ENCODE data around the gene TMEM207. TPM values are rescaled to one million over a fixed set of nuclear protein-coding genes. Genes with fewer than 3 reads are reported as not detected.

The TMEM207 gene
- total RNA-seq, 1 experiment from 2014 or later, result not detected

GRCh38 chr3:190399677-190400076, 50.0 kb downstream of the TMEM207 start:
- H3K4me3 ChIP-seq (replicated peaks in 1 of 2; ENCODE audit: low read depth in 1 of 2, low read length in 2 of 2), result no peak overlapping the region
- POLR2A ChIA-PET, result no interaction called here
- no peak overlapping the region for H3K27ac ChIP-seq (ENCODE audit: low read depth, low read length)

More at GRCh38 chr3:190399677-190400076, 50.0 kb downstream of the TMEM207 start:
- no peaks in the 10 kb centered on the region for H3K36me3 ChIP-seq (ENCODE audit: control insufficient read depth in 1 of 2, insufficient read depth in 2 of 2, low read length in 2 of 2)
- ATAC-seq (no peak), DNase-seq (ENCODE audit: low read depth, low spot score) (no peak)
- CTCF ChIA-PET, result no interaction called here
- no peaks in the 10 kb centered on the region for H3K4me1 ChIP-seq (ENCODE audit: control insufficient read depth in 1 of 2, insufficient read depth in 2 of 2, low read length in 2 of 2)
- no TSS peak for BruUV-seq (replicated peaks)
- H3K9me2 ChIP-seq (ENCODE audit: insufficient read depth), result no peaks in the 10 kb centered on the region
- H3K4me2 ChIP-seq (ENCODE audit: low read length), result no peak overlapping the region
- H4K20me1 ChIP-seq (ENCODE audit: insufficient read depth), result no peaks in the 10 kb centered on the region
- H3K79me2 ChIP-seq (ENCODE audit: insufficient read depth, low read length), result no peaks in the 10 kb centered on the region
- H2AFZ ChIP-seq (ENCODE audit: low read depth, low read length, poor library complexity, severe bottlenecking), result no peak overlapping the region
- no peak overlapping the region for H3K9ac ChIP-seq (ENCODE audit: low read length)
- RAD21 ChIA-PET (ENCODE audit: low non-redundant PET in 1 of 2, low total read pairs in 2 of 2, uncharacterized antibody in 2 of 2, unreplicated experiment in 2 of 2), result no interaction called here
- no peak for TF ChIP-seq CBX3 (IDR thresholded peaks at IDR 0.05; ENCODE audit: low read depth)
- TF ChIP-seq ZBTB33 (IDR thresholded peaks at IDR 0.05; ENCODE audit: extremely low read depth, insufficient replicate concordance, low read length), result no peak
- TF ChIP-seq SP1 (IDR thresholded peaks at IDR 0.05; ENCODE audit: low read depth), result no peak
- TF ChIP-seq ELF1 (IDR thresholded peaks at IDR 0.05; ENCODE audit: borderline replicate concordance, low read depth), result no peak
- TF ChIP-seq ZNF274 (IDR thresholded peaks at IDR 0.05; ENCODE audit: low read depth, low read length), result no peak
- no peak for TF ChIP-seq EZH2 (IDR thresholded peaks at IDR 0.05)
- TF ChIP-seq REST (IDR thresholded peaks at IDR 0.05; ENCODE audit: low read depth), result no peak
- no peak for TF ChIP-seq SIN3A (IDR thresholded peaks at IDR 0.05; ENCODE audit: low read depth)
- no peak for TF ChIP-seq CTCF (IDR thresholded peaks at IDR 0.05 in 2 of 3, conservative IDR thresholded peaks at IDR 0.05 in 1 of 3; ENCODE audit: borderline replicate concordance in 1 of 3, insufficient read depth in 1 of 3, low read depth in 2 of 3, low read length in 2 of 3)
- TF ChIP-seq RAD21 (IDR thresholded peaks at IDR 0.05; ENCODE audit: low read depth), result no peak
- TF ChIP-seq EZH2phosphoT487 (IDR thresholded peaks at IDR 0.05; ENCODE audit: borderline replicate concordance), result no peak
- no peak for TF ChIP-seq FOSL1 (IDR thresholded peaks at IDR 0.05; ENCODE audit: low read depth)
- TF ChIP-seq POLR2A (IDR thresholded peaks at IDR 0.05; ENCODE audit: borderline replicate concordance, extremely low read depth, insufficient read depth, insufficient read length), result no peak
- TF ChIP-seq MAX (IDR thresholded peaks at IDR 0.05), result no peak
- no peak for TF ChIP-seq TCF7L2 (IDR thresholded peaks at IDR 0.05; ENCODE audit: borderline replicate concordance, extremely low read depth, insufficient read depth, insufficient read length)
- no peak for TF ChIP-seq YY1 (IDR thresholded peaks at IDR 0.05; ENCODE audit: extremely low read depth, insufficient replicate concordance, low read depth, low read length)
- TF ChIP-seq POLR2AphosphoS5 (IDR thresholded peaks at IDR 0.05; ENCODE audit: low read depth, low read length), result no peak
- no peaks in the 10 kb centered on the region for H3K9me3 ChIP-seq (ENCODE audit: control insufficient read depth in 1 of 2, insufficient read depth in 1 of 2, low read depth in 1 of 2, low read length in 2 of 2)
- no peaks in the 10 kb centered on the region for H3K27me3 ChIP-seq (ENCODE audit: insufficient read depth, low read length)
- intact Hi-C loops (cut with micrococcal nuclease), result no loop called here

Data from HCT116 (cell line).